HG03457 (cell line): ENCODE data around the gene DPP7.
"Not testable (repeated sequence)": the region's sequence is repeated elsewhere in the genome, so short reads cannot be mapped to it uniquely, and the experiment has no call there.

Experiments used
- ATAC-seq: cut with Tn5 transposase; IDR thresholded peaks from one replicate; pipeline ENCODE4 v1.9.1; 2021; ENCODE audit warnings: moderate number of reproducible peaks; ENCODE audit not compliant: unreplicated experiment

DPP7 gene

GRCh38 chr9:137148242-137148641, 33.7 kb upstream of the DPP7 start:
- ATAC-seq, result no peak

DNA sequence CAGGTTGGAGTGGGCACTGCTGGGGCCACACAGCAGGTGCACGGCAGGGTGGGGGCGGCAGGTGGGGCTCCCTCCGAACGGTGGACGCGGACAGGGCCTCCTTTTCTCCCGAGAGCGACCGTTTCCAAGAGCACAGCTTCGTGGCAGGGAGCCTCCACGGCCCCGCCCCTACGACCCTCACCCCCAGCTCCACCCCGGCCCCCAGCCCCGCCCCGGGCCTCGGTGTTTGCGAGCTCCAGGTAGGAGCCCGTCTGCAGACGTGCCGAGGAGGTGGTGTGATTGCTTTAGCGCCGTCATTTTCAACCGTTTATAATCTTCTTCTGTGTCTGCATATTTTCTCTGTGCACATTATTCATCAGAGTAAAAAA, 33.2 kb upstream of the DPP7 start:
- ATAC-seq, result no peak

DNA sequence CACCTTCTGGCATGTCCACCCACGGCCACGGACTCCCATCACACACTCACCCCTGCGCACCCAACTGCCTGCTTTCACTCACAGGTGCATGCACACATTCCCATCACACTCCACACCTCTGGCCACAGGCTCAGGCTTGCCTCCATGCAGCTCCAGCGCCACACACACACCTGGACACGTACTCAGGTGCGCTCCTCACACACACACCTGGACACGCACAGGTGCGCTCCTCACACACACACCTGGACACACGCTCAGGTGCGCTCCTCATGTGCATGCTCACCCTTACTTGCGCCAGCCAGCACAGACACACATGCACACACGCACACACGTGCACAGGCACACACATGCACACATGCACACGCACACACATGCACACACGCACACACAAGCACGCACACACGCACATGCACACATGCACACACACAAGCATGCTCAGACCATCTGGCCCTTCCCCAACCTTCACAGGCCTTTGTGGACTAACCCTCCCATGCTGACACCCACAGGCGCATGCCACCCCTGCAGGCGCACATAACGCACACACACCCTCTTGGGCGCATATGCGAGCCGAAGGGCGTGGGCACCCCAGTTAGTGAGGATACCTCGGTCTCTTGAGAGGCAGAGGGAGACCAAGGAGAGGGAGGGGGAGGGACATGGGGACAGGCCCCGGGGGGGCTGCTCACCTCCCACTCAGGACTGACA, 32.7 kb upstream of the DPP7 start:
- ATAC-seq, result no peak

DNA sequence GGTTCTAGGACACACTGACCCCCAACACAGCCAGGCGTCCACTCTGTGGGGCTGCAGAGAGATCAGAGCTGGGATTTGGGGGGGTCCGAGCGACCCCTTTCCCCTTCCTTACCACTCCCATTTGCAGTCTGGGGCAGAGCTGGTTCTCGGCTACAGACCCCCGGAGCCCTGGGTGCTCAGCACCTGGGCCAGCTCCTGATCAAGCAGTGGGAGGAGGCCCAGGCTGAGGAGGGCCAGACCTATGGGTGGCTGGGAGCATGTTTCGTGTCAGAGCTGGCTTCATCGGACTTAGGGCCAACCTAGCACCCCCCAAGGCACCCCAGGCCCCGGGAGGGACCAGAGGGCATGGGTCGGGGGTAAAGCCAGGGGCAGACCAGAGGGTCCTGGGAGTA, 32.0 kb upstream of the DPP7 start:
- no peak for ATAC-seq

DNA sequence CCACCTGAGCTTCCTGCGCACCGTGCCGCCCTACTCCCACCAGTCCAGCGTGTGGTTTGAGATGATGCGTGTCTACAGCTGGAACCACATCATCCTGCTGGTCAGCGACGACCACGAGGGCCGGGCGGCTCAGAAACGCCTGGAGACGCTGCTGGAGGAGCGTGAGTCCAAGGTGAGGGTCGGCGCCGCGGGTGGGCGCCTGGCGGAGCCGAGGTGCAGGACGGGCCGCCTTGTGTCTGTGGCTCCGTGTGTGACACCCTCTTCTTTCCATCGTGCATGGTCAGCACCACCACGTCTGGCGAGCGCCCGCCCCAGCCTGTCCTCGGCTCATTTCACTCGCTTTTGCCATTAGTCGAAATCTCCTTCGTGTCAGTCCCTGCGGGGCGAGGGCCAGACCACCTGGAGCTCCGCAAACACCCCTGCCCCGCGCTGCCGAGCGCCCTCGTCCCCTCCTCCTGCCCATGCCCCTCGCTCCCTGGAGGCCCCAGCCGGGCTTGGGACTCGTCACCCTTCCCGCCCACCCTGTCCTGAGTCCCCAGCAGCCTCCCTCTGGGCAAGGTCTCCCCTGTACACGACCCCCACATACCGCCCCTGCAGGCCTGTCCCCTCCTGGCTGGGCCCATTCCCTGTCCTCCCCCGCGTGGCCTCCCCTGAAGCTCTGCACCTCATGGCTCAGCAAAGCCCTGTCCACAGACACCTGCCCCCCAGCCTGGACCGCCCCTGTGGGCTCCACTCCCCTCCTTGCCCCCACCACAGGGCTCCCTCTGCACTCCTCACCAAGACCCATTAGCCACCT, 31.4 kb upstream of the DPP7 start:
- ATAC-seq, result no peak

- no peak for ATAC-seq
Observed at GRCh38 chr9:137143459-137143858, 28.9 kb upstream of the DPP7 start.

GRCh38 chr9:137141976-137142936, 27.7 kb upstream of the DPP7 start:
- no peak for ATAC-seq

GRCh38 chr9:137141050-137141810, 26.7 kb upstream of the DPP7 start:
- no peak for ATAC-seq

DNA sequence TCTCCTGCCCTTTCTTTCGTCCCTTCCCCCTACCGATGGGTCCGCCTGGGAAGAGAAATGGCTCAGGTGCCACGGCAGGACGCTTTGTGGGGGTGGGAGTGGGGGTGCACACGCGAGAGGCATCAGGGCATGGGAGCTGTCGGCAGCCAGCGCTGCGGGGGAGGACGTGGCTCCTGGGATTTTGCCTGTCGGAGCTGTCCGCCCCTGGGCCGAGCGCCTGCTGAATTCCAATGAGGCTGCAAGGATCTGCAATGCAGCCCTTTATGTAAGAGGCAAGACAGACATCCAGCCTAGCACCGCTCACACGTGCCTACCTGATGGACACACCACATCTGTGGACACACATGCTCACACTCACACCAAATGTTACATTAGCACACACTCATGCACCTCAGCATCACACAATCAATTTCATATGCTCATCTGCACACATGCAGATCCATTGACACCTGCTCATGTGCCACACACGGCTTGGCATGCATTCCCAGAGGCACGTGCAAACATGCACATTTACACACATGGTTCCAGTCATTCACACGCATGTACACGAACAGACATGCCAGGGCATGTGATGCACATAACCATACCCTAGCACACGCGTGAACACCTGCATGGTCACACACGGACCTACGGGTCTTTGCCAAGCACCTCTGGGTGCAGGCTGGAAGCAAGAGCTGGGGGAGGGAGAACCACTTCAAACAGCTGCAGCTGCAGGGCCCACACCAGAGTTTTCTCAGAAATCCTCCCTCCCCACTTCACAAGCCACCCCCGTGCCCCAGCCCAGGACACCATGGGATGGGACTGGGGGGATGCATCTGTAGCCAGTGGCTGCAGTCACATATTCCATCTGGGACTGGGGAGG, 25.8 kb upstream of the DPP7 start:
- ATAC-seq, result no peak

DNA sequence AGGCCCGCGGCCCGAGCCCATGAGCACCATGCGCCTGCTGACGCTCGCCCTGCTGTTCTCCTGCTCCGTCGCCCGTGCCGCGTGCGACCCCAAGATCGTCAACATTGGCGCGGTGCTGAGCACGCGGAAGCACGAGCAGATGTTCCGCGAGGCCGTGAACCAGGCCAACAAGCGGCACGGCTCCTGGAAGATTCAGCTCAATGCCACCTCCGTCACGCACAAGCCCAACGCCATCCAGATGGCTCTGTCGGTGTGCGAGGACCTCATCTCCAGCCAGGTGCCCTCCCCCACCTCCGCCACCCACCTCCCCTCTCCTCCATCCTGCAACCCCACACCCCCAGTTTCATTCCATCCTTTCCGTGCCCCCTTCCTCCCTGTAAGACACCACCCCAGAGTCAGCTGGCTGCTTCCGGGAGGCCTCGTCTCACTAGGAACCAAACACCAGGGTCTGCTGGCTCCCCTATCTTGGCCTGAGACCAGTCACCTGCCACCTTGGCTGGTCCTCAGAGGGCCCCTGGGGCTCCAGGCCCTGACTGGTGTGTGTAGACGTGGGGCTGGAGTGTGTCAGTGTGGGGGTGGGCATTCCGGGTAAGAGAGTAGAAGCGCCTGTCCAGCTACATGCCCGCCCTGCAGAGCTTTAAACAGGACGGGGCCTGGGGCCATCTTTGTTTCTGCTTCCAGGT, 25.1 kb upstream of the DPP7 start:
- no peak for ATAC-seq

GRCh38 chr9:137138722-137139467, 24.4 kb upstream of the DPP7 start, which contains the start of gene GRIN1:
GRIN1 (plus strand) TSS chr9:137139154; CDS start chr9:137139487, 333 bp downstream.
- no peak for ATAC-seq

DNA sequence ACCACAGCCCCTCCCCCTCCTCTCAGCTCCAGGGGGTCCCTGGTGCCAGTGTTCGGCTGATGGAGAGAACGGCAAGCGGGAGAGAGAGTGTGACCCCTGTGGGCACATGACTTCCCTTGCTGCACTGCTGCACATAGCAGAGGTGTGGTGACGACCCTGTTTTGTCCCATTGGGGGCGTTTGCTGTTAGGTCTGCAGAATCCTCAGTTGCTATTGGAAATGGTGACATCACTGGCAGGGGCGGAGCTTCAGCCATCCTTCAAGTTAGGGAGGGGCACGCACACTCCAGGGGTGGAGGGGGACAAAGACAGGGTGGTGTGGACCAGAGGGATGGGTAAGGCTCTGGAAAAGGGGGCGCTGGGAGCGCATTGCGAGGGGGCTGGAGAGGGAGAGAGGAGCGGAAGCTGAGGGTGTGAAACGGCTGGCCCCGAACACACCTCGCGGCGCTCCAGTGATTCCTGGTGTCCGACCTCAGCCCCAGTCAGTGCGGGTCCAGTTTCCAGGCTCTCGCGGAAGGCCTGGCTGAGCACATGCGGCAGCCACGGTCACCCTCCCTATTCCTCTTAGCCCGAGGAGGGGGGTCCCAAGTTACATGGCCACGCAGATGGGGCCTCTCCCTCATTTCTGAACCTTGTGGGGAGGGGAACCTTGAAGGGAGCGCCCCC, 23.7 kb upstream of the DPP7 start:
- no peak for ATAC-seq

DNA sequence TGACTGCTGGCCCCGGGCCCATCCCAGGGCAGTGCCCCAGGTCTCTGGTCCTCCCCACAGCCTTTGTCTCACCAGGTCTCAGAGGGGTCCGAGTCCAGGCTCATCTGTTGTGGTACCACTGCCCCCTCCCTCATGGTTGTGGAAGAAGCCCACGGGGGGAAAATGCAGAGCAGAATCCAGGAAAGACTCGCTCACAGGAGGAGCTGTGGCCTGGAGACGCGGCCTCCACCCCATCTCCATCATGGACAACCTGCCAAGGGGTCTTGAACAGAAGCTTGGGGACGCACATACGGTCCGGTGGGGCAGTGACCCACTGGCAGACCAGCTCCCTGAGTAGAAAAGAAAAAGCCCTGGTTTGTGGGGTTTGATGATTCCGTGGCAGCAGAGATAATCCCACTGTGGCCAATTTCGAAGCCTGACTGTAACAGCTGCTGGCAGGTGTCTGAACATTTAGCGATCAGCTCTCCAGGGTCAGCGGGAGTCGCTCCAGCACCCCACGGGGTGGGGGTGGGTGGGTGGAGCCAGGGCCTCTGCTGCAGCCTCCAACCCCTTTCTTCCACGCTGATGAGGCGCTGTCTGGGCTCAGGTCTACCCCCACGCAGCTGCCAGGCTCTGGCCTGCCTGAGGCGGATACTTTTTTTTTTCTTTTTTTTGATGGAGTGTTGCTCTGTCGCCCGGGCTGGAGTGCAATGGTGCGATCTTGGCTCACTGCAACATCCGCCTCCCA, 22.5 kb upstream of the DPP7 start:
- no peak for ATAC-seq

- no peak for ATAC-seq
Observed at GRCh38 chr9:137136261-137136880, 21.8 kb upstream of the DPP7 start.

- ATAC-seq, result not testable (repeated sequence)
Observed at GRCh38 chr9:137135154-137135553, 20.6 kb upstream of the DPP7 start.

GRCh38 chr9:137134191-137134590, 19.7 kb upstream of the DPP7 start:
- no peak for ATAC-seq
